Stomach (tissue), 9 donors: Measurements from ENCODE around the gene STK26. TPM values are rescaled to one million over a fixed set of nuclear protein-coding genes. Genes with fewer than 3 reads are reported as not detected.

Experiments
- DNase-seq, 2 donors: peaks; one replicate each; pipeline versions ENCODE4 v3.0.0 to v3.0.0-alpha.2; 2013 to 2019
- H3K27ac ChIP-seq, 5 donors: fragments of 200-600 bp in 4 of 5; sonication (generic) in 4 of 5; one replicate each; pipeline ENCODE4 v1.5.1; 2013 to 2019; ENCODE audit warnings: mild to moderate bottlenecking in 1 of 5, moderate library complexity in 1 of 5
- H3K27me3 ChIP-seq, 3 donors: fragments of 200-600 bp; sonication (generic); one replicate each; pipeline ENCODE4 v1.5.1; 2017 to 2019; ENCODE audit warnings: mixed run types in 1 of 3
- H3K36me3 ChIP-seq, 4 donors: fragments of 200-600 bp; sonication (generic); 1 replicate in 3 of 4; 2 replicates in 1 of 4; pipeline ENCODE4 v1.5.1; 2016 to 2019
- H3K4me1 ChIP-seq, 4 donors: fragments of 200-600 bp; sonication (generic); one replicate each; pipeline ENCODE4 v1.5.1; 2016 to 2019
- H3K4me3 ChIP-seq, 4 donors: fragments of 200-600 bp; sonication (generic) in 3 of 4; one replicate each; pipeline ENCODE4 v1.5.1; 2016 to 2019; ENCODE audit warnings: mild to moderate bottlenecking in 1 of 4
- H3K9me3 ChIP-seq, 4 donors: fragments of 200-600 bp; sonication (generic); one replicate each; pipeline ENCODE4 v1.5.1; 2016 to 2019
- EP300 ChIP-seq: sonication (generic); formaldehyde crosslinking; IDR thresholded peaks from one replicate; pipeline ENCODE4 v1.6.1; 2017; ENCODE audit warnings: antibody characterized with exemption
- POLR2A ChIP-seq, 4 donors: fragments of 450-650 bp; IDR thresholded peaks; one replicate each; pipeline ENCODE4 v1.6.1; 2016; ENCODE audit warnings: antibody characterized with exemption in 4 of 4, control low read depth in 2 of 4, mild to moderate bottlenecking in 1 of 4, moderate library complexity in 1 of 4
- POLR2AphosphoS5 ChIP-seq, 3 donors: sonication (generic); formaldehyde crosslinking; IDR thresholded peaks; one replicate each; pipeline ENCODE4 v1.6.1; 2016; ENCODE audit warnings: antibody characterized with exemption in 3 of 3
- WGBS, 5 donors: extraction: QIAGEN DNeasy Blood & Tissue Kit in 3 of 5; methylation state at CpG; one replicate each; pipeline versions ENCODE4 v1.1.5 to v1.1.7; 2013 to 2018; 5-methylcytosine and 5-hydroxymethylcytosine counted together
- intact Hi-C: fragments of 100-400 bp; cut with DNase I; formaldehyde crosslinking; loops from one replicate; pipeline ENCODE4 v1.15.1; 2023; ENCODE audit warnings: low total_unique reads
- polyA plus RNA-seq, 3 donors: library from polyadenylated mRNA; stranded (reverse); fragments of 200-250 nt; gene quantifications; one replicate each; pipeline ENCODE4 v1.2.3, GENCODE V29; 2013
- total RNA-seq, 5 donors: library from RNA; depleted of rRNA; stranded (reverse); fragments of >200 nt; gene quantifications; one replicate each; pipeline versions ENCODE4 v1.1.0 to v1.2.3, GENCODE V29; 2014 to 2016
- TF ChIP-seq, protein P1 (sequence below), 7 experiments: fragments of 450-650 bp in 4 of 7; fragments of 200-600 bp in 3 of 7; sonication (generic) in 3 of 7; IDR thresholded peaks; one replicate each; pipeline ENCODE4 v1.5.1; 2016 to 2019; ENCODE audit warnings: antibody characterized with exemption in 7 of 7, control low read depth in 2 of 7, mild to moderate bottlenecking in 1 of 7
- donor health status: healthy with polysubstance abuse.
- donor health status: Bipolar disorder and iron deficiency.
- donor health status: healthy.

The STK26 gene
- total and polyA plus RNA-seq, 8 donors = 3.6 to 34.0 (median 10.2) TPM

GRCh38 chrX:132107291-132107690 lies 84.2 kb downstream of the STK26 start:
- Histone ChIP-seq H3K27me3 (no peaks in the 10 kb centered on the region), H3K27ac (no peak overlapping the region)
- intact Hi-C loops = no loop called here

DNA sequence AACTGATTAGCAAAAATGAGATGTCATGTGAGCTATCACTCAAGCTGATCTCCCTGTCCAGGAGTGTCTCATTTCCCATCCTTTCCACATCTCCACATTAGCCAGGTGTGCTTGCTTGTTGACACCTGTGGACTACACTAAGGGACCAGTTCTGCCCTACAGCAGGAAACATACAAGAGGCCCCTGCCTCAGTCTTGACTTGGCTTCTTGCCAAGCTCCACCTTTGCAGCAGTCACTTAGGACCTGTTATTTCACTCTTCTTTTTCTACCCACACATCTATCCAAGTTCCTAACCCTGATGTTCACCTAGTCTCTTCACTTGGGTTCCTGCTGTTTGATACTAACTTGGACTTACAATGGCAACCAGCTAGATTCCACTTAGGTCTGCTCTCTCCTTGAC lies 91.5 kb downstream of the STK26 start:
- Histone ChIP-seq H3K4me3 (no peak overlapping the region), H3K9me3 (no peaks in the 10 kb centered on the region), H3K4me1 (no peaks in the 10 kb centered on the region), H3K27ac (no peak overlapping the region), H3K36me3 (no peaks in the 10 kb centered on the region), H3K27me3 (peaks cover 0 to 3% (median 0%) of the 10 kb centered on the region in 3 donors)
- DNase-seq = peak in 1 of 2 donors; percentile 23
- intact Hi-C loops = no loop called here
- TF ChIP-seq POLR2A (IDR thresholded peaks at IDR 0.05) (no peak), POLR2AphosphoS5 (IDR thresholded peaks at IDR 0.05) (no peak), EP300 (no peak)
- TF ChIP-seq, protein P1, sequence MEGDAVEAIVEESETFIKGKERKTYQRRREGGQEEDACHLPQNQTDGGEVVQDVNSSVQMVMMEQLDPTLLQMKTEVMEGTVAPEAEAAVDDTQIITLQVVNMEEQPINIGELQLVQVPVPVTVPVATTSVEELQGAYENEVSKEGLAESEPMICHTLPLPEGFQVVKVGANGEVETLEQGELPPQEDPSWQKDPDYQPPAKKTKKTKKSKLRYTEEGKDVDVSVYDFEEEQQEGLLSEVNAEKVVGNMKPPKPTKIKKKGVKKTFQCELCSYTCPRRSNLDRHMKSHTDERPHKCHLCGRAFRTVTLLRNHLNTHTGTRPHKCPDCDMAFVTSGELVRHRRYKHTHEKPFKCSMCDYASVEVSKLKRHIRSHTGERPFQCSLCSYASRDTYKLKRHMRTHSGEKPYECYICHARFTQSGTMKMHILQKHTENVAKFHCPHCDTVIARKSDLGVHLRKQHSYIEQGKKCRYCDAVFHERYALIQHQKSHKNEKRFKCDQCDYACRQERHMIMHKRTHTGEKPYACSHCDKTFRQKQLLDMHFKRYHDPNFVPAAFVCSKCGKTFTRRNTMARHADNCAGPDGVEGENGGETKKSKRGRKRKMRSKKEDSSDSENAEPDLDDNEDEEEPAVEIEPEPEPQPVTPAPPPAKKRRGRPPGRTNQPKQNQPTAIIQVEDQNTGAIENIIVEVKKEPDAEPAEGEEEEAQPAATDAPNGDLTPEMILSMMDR (IDR thresholded peaks at IDR 0.05) = no peak

More at GRCh38 chrX:132107291-132107690, 84.2 kb downstream of the STK26 start:
- H3K4me1 ChIP-seq = no peaks in the 10 kb centered on the region
- no peaks in the 10 kb centered on the region for H3K9me3 ChIP-seq
- no peaks in the 10 kb centered on the region for H3K36me3 ChIP-seq
- no peak for DNase-seq
- no peak overlapping the region for H3K4me3 ChIP-seq
- TF ChIP-seq EP300 = no peak
- TF ChIP-seq, protein P1 (IDR thresholded peaks at IDR 0.05) = no peak
- TF ChIP-seq POLR2AphosphoS5 (IDR thresholded peaks at IDR 0.05) = no peak
- no peak for TF ChIP-seq POLR2A (IDR thresholded peaks at IDR 0.05)

DNA sequence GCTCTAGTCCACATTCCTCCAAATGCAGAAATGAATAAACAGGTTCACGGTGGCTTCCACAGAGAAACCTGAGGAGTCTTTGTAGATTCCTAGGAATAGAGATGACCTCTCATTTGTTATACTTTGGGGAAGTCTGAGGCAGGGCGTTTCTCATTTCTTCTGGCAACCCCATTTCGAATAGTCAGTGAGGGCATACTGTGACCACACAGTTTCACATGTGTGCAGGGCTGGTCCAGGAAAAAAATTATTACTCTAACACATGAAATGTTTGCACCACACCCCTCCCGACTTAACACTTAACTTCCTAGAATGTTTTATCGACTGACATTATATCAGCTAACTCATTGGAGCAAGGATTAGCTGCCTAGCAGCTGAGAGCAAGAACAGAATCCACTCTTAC lies 92.7 kb downstream of the STK26 start:
- no peak for TF ChIP-seq POLR2AphosphoS5 (IDR thresholded peaks at IDR 0.05)
- no peak for TF ChIP-seq EP300
- no peak for TF ChIP-seq POLR2A (IDR thresholded peaks at IDR 0.05)
- TF ChIP-seq, protein P1 (IDR thresholded peaks at IDR 0.05) = no peak
- peaks cover 0 to 3% (median 0%) of the 10 kb centered on the region in 3 donors for H3K27me3 ChIP-seq
- WGBS, 5 donors = 46 to 70% (median 57%) methylated on average over 5 of the region's 5 CpGs
- H3K27ac ChIP-seq = no peak overlapping the region
- intact Hi-C loops = no loop called here
- H3K4me3 ChIP-seq = no peak overlapping the region
- no peaks in the 10 kb centered on the region for H3K36me3 ChIP-seq
- peaks cover 0 to 5% (median 2%) of the 10 kb centered on the region in 4 donors for H3K9me3 ChIP-seq
- no peak for DNase-seq
- H3K4me1 ChIP-seq = no peaks in the 10 kb centered on the region

- Histone ChIP-seq H3K27ac (no peak overlapping the region), H3K36me3 (no peaks in the 10 kb centered on the region), H3K4me1 (no peaks in the 10 kb centered on the region), H3K4me3 (no peak overlapping the region), H3K9me3 (peaks cover 0 to 11% (median 4%) of the 10 kb centered on the region in 4 donors), H3K27me3 (peaks cover 0 to 3% (median 0%) of the 10 kb centered on the region in 3 donors)
- no peak for TF ChIP-seq POLR2A (IDR thresholded peaks at IDR 0.05)
- TF ChIP-seq POLR2AphosphoS5 (IDR thresholded peaks at IDR 0.05) = no peak
- TF ChIP-seq EP300 = no peak
- TF ChIP-seq, protein P1 (IDR thresholded peaks at IDR 0.05) = no peak
- 89 to 100% (median 94%) methylated on average over 3 to 4 of the region's 4 CpGs for WGBS, 5 donors
- DNase-seq = no peak
- intact Hi-C loops = no loop called here
Measured at GRCh38 chrX:132118358-132118757, 95.3 kb downstream of the STK26 start.
